Body of pancreas (tissue), 4 donors: ENCODE measurements around the gene CCN2.

ENCODE experiments used
- CTCF ChIP-seq, 7 experiments: fragments of 450-650 bp in 4 of 7; fragments of 200-600 bp in 3 of 7; sonication (generic) in 3 of 7; IDR thresholded peaks; one replicate each; pipeline ENCODE4 v1.5.1; 2016 to 2019; ENCODE audit warnings: antibody characterized with exemption in 7 of 7
- POLR2A ChIP-seq, 3 donors: fragments of 450-650 bp; IDR thresholded peaks; one replicate each; pipeline ENCODE4 v1.6.1; 2016; ENCODE audit warnings: antibody characterized with exemption in 3 of 3, mild to moderate bottlenecking in 2 of 3

DNA sequence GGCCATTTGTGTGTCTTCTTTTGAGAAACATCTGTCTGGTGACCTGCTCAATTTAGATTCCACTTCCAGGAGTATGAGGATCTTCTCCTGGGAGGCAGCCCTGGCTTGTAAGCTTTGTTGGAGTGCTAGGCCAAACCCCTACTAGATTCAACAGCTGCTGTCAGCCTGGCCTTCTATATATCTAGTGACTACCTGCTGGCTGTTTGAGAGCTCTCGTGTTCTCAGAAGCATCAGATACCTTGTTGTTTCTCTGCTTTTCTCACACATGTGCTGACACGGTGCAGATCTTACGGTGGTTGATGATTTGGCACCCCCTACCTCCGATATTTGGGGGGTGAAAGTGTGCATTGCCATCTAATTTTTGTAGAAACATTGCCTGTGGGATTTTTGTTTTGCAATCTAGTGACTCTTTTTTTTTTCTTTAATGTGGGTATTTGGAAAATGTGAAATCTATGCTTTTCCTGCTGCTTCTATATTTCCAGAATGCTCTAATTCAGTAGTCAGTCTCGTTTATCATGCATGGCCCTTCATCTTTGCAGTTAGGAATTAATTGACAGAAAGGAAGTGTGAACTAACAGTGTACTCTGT lies 4.7 kb downstream of the CCN2 start:
- TF ChIP-seq POLR2A (IDR thresholded peaks at IDR 0.05) (peak; percentile 16 to 59 (median 20)), CTCF (IDR thresholded peaks at IDR 0.05) (no peak)
